DOHH2 (cell line): ENCODE data around the gene BDKRB2.

Experiments used
- H3F3A ChIP-seq: fragments of 200-600 bp; sonication (generic), shearing (Covaris generic); 2 replicates; pipeline ENCODE4 v1.6.0; 2016; ENCODE audit warnings: antibody characterized with exemption, mild to moderate bottlenecking; ENCODE audit not compliant: control insufficient read depth, insufficient read depth
- H3K27ac ChIP-seq: fragments of 200-600 bp; sonication (generic); 2 replicates; pipeline ENCODE4 v1.5.1; 2014; ENCODE audit warnings: low read depth, mild to moderate bottlenecking, low read length, moderate library complexity
- H3K27me3 ChIP-seq: fragments of 200-600 bp; sonication (generic); 2 replicates; pipeline ENCODE4 v1.6.1; 2014; ENCODE audit warnings: mild to moderate bottlenecking, low read length, mixed read lengths; ENCODE audit not compliant: control insufficient read depth
- H3K36me3 ChIP-seq: fragments of 200-600 bp; sonication (generic); 2 replicates; pipeline ENCODE4 v1.6.1; 2014; ENCODE audit warnings: mild to moderate bottlenecking, low read length, moderate library complexity, mixed read lengths; ENCODE audit not compliant: control insufficient read depth
- H3K4me1 ChIP-seq: fragments of 200-600 bp; sonication (generic); 2 replicates; pipeline ENCODE4 v1.6.1; 2014; ENCODE audit warnings: mild to moderate bottlenecking, low read length, mixed read lengths; ENCODE audit not compliant: control insufficient read depth
- H3K4me2 ChIP-seq: fragments of 200-600 bp; sonication (generic); 2 replicates; pipeline ENCODE4 v1.6.0; 2014; ENCODE audit warnings: mild to moderate bottlenecking, low read length, moderate library complexity
- H3K4me3 ChIP-seq: fragments of 200-600 bp; sonication (generic); 2 replicates; pipeline ENCODE4 v1.5.1; 2014; ENCODE audit warnings: mild to moderate bottlenecking, low read length, mixed read lengths
- H3K79me2 ChIP-seq: fragments of 200-600 bp; sonication (generic); 2 replicates; pipeline ENCODE4 v1.6.1; 2014; ENCODE audit warnings: mild to moderate bottlenecking, low read length, mixed read lengths; ENCODE audit not compliant: control insufficient read depth
- H3K9me2 ChIP-seq: fragments of 200-600 bp; sonication (generic); replicated peaks from 2 replicates; pipeline ENCODE4 v1.6.1; 2014; ENCODE audit warnings: mild to moderate bottlenecking, low read length, mixed read lengths; ENCODE audit not compliant: control insufficient read depth
- H3K9me3 ChIP-seq: fragments of 200-600 bp; sonication (generic); 2 replicates; pipeline ENCODE4 v1.6.1; 2014; ENCODE audit warnings: antibody characterized with exemption, low read length, mixed read lengths; ENCODE audit not compliant: control insufficient read depth, insufficient read depth
- H4K20me1 ChIP-seq: fragments of 200-600 bp; sonication (generic); 2 replicates; pipeline ENCODE4 v1.6.0; 2014; ENCODE audit warnings: low read depth, mild to moderate bottlenecking, antibody characterized with exemption, low read length, moderate library complexity; ENCODE audit not compliant: control insufficient read depth, insufficient read depth
- CTCF ChIP-seq: fragments of 200-600 bp; sonication (generic); IDR thresholded peaks from one replicate; pipeline ENCODE4 v1.5.1; 2014; ENCODE audit warnings: antibody characterized with exemption, mild to moderate bottlenecking, low read depth, low read length; ENCODE audit not compliant: poor library complexity, severe bottlenecking
- EZH2phosphoT487 ChIP-seq: fragments of 200-600 bp; sonication (generic); IDR thresholded peaks from 2 replicates; pipeline ENCODE4 v1.6.1; 2017; ENCODE audit warnings: borderline replicate concordance, mild to moderate bottlenecking, antibody characterized with exemption, low read length, moderate library complexity, mixed read lengths

The BDKRB2 gene

GRCh38 chr14:96271421-96271762 is 66.8 kb downstream of the BDKRB2 start:
- TF ChIP-seq EZH2phosphoT487, result no peak
- TF ChIP-seq CTCF, result no peak
- Histone ChIP-seq H3K9me2 (no peaks in the 10 kb centered on the region), H3K9me3 (no peaks in the 10 kb centered on the region), H3K4me3 (no peak overlapping the region), H3K79me2 (no peaks in the 10 kb centered on the region), H3K36me3 (no peaks in the 10 kb centered on the region), H3K4me2 (no peak overlapping the region), H4K20me1 (no peaks in the 10 kb centered on the region), H3F3A (no peaks in the 10 kb centered on the region), H3K27ac (no peak overlapping the region), H3K27me3 (peaks cover 5% of the 10 kb centered on the region; the same call in 1 of the 2 replicates), H3K4me1 (no peaks in the 10 kb centered on the region)

- Histone ChIP-seq H3K9me3 (no peaks in the 10 kb centered on the region), H3K27ac (no peak overlapping the region), H3K9me2 (no peaks in the 10 kb centered on the region), H3K4me1 (no peaks in the 10 kb centered on the region), H3K79me2 (no peaks in the 10 kb centered on the region), H3K4me2 (no peak overlapping the region), H3K27me3 (peaks cover 5% of the 10 kb centered on the region; the same call in 1 of the 2 replicates), H3F3A (no peaks in the 10 kb centered on the region), H4K20me1 (no peaks in the 10 kb centered on the region), H3K36me3 (no peaks in the 10 kb centered on the region), H3K4me3 (no peak overlapping the region)
- TF ChIP-seq CTCF (no peak), EZH2phosphoT487 (no peak)
Observed at GRCh38 chr14:96272777-96273473, 68.3 kb downstream of the BDKRB2 start.

GRCh38 chr14:96273629-96274028 is 69.0 kb downstream of the BDKRB2 start:
- Histone ChIP-seq H3K9me2 (no peaks in the 10 kb centered on the region), H3K4me1 (no peaks in the 10 kb centered on the region), H3K4me3 (no peak overlapping the region), H3K9me3 (no peaks in the 10 kb centered on the region), H3K79me2 (no peaks in the 10 kb centered on the region), H3K36me3 (no peaks in the 10 kb centered on the region), H3K27ac (no peak overlapping the region), H3K4me2 (no peak overlapping the region), H3F3A (no peaks in the 10 kb centered on the region), H4K20me1 (no peaks in the 10 kb centered on the region), H3K27me3 (peaks cover 5% of the 10 kb centered on the region; the same call in 1 of the 2 replicates)
- TF ChIP-seq EZH2phosphoT487, result no peak
- TF ChIP-seq CTCF, result no peak
